Tibial nerve (tissue), 4 donors: ENCODE measurements around the gene TBCD.

Source experiments
- EP300 ChIP-seq, 2 donors: sonication (generic); formaldehyde crosslinking; IDR thresholded peaks; one replicate each; pipeline ENCODE4 v1.6.1; 2017; ENCODE audit warnings: antibody characterized with exemption in 2 of 2, mild to moderate bottlenecking in 1 of 2
- POLR2A ChIP-seq, 2 donors: fragments of 450-650 bp; IDR thresholded peaks; one replicate each; pipeline ENCODE4 v1.6.1; 2017; ENCODE audit warnings: antibody characterized with exemption in 2 of 2, mild to moderate bottlenecking in 2 of 2, moderate library complexity in 2 of 2
- TF ChIP-seq, protein P1 (sequence below), 5 experiments: fragments of 200-600 bp in 3 of 5; fragments of 450-650 bp in 2 of 5; sonication (generic) in 3 of 5; IDR thresholded peaks; one replicate each; pipeline ENCODE4 v1.5.1; 2016 to 2019; ENCODE audit warnings: antibody characterized with exemption in 5 of 5, mild to moderate bottlenecking in 3 of 5, moderate library complexity in 2 of 5

DNA sequence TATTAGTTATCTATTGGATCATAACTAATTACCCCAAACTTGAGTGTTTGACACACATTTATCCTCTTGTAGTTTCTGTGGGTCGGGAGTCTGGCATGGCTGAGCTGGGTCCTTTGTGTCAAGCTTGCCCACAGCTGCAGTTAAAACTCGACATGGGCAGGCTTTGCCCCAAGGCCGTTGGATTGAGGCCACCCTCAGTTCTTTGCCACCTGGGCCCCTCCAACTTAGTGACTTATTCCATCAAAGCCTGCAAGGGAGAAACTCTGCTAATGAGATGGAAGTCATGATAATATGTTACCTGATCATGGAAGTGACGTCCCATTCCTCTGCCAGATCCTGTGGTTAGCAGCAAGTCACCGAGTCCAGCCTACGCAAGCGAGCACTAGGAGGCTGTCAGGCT, 17.2 kb downstream of the TBCD start:
- TF ChIP-seq EP300 (IDR thresholded peaks at IDR 0.05) (no peak), POLR2A (IDR thresholded peaks at IDR 0.05) (no peak)
- TF ChIP-seq, protein P1, sequence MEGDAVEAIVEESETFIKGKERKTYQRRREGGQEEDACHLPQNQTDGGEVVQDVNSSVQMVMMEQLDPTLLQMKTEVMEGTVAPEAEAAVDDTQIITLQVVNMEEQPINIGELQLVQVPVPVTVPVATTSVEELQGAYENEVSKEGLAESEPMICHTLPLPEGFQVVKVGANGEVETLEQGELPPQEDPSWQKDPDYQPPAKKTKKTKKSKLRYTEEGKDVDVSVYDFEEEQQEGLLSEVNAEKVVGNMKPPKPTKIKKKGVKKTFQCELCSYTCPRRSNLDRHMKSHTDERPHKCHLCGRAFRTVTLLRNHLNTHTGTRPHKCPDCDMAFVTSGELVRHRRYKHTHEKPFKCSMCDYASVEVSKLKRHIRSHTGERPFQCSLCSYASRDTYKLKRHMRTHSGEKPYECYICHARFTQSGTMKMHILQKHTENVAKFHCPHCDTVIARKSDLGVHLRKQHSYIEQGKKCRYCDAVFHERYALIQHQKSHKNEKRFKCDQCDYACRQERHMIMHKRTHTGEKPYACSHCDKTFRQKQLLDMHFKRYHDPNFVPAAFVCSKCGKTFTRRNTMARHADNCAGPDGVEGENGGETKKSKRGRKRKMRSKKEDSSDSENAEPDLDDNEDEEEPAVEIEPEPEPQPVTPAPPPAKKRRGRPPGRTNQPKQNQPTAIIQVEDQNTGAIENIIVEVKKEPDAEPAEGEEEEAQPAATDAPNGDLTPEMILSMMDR (IDR thresholded peaks at IDR 0.05), result no peak
